Measurements from ENCODE around the gene FOXP4. TPM values are rescaled to one million over a fixed set of nuclear protein-coding genes. Genes with fewer than 3 reads are reported as not detected.

The FOXP4 gene, protein sequence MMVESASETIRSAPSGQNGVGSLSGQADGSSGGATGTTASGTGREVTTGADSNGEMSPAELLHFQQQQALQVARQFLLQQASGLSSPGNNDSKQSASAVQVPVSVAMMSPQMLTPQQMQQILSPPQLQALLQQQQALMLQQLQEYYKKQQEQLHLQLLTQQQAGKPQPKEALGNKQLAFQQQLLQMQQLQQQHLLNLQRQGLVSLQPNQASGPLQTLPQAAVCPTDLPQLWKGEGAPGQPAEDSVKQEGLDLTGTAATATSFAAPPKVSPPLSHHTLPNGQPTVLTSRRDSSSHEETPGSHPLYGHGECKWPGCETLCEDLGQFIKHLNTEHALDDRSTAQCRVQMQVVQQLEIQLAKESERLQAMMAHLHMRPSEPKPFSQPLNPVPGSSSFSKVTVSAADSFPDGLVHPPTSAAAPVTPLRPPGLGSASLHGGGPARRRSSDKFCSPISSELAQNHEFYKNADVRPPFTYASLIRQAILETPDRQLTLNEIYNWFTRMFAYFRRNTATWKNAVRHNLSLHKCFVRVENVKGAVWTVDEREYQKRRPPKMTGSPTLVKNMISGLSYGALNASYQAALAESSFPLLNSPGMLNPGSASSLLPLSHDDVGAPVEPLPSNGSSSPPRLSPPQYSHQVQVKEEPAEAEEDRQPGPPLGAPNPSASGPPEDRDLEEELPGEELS
- total RNA-seq, result 3.2 and 3.7 TPM in 2 replicates

DNA sequence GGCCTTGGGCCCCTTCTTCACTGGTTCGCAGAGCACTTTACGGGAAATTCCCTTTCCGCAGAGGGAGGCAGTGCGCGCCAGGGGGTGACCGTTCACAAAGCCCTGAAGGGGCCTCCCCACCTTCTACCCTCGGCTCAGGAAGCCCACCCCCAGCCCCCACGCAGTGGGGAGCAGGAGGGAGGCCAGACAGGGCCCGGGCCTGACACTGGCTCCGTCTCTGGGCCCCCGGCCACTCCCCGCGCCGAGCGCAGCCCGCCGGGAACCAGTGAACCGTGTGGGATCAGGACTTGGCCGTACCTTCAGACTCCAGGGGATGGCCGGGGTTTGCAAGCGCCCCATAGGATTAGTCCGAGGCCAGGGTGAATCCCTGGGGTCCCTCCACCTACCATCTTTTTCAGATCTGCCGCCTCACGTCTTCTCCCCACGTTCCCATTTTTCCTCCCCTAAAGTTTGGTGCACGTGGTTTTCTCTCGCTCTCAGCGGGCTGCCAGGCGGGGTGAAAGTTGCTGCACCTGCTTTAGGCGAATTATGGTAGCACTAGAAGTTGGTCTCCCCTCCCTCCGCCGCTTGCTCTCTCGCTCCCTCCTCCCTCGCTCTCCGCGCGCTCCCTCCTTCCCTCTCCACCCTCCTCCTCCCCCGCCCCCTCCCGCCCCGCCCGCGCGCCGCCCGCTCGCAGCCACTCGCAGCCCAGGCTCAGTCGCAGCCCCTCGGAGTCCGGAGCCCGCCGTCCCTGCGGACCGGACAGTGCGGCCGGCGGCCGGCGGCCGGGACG is at the start of gene FOXP4:
Gene FOXP4, plus strand, starts transcription at position 679 of the 772 bp plus-strand sequence. CDS start 19,380 bp downstream, outside the sequence.

DNA sequence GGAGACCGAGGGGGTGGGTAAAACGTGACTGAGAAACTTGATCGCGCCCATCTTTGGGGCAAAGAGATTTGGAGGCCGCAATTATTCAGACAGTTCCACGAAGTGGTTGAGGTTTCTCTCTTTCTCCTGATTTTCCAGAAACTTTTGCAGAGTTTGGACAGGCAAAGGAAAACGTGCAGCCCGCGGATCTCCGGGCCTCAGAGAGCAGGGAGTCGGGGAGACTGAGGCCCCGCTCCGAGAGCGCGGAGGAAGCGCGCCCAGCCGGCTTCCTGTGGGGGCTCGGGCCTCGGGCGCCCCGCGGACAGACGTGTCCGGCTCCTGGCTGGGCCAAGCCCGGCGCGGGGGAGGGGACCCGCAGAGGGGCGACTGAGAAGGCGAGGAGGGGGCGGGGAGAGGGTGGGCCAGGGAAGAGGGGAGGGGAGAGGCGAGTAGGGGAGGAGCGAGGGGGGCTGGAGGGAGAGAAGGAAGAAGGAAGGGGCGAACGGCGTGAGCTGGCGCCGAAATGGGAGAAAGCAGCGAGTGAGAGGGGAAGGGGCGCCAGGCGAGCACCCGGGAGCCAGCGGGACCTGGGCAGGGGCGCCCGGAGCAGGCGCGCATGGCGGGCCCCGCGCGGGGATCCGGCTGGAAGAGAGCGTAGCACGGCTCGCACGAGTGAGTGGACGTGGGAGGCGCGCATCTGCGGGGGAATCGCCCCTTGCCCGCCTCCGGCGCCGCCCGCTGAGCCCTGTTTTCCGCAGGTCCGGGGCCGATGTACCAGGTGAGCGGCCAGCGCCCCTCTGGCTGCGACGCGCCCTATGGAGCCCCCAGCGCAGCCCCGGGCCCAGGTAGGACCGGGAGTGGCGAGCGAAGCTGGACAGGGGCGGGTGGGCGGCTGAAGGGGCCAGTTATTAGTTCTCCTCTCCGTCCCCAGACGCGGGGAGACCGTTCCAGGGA is 92.1 kb downstream of the FOXP4 start, which contains the start of gene MDFI:
Gene MDFI, plus strand, starts transcription at position 467 of the 933 bp plus-strand sequence. Its CDS starts 282 bp downstream, at position 749.

Other genes starting within 250 kb of the FOXP4 start
- gene NCR2, start 210.8 kb upstream of the FOXP4 start, total RNA-seq, result not detected in 2 replicates
- 7.0 and 7.6 TPM in 2 replicates for gene MDFI, start 92.1 kb downstream of the FOXP4 start, total RNA-seq
- gene TFEB, start 189.2 kb downstream of the FOXP4 start, total RNA-seq, result 3.7 and 4.0 TPM in 2 replicates
- not detected in 2 replicates for gene PGC, start 201.0 kb downstream of the FOXP4 start, total RNA-seq
- gene FRS3, start 233.5 kb downstream of the FOXP4 start, total RNA-seq, result 3.3 and 3.4 TPM in 2 replicates
- not detected in 2 replicates for gene PRICKLE4, start 234.4 kb downstream of the FOXP4 start, total RNA-seq
- 367 and 380 TPM in 2 replicates for gene TOMM6, start 241.3 kb downstream of the FOXP4 start, total RNA-seq